Vagina (tissue), 2 donors: ENCODE results near the gene B4GALT5. TPM values are rescaled to one million over a fixed set of nuclear protein-coding genes. Genes with fewer than 3 reads are reported as not detected.
"Not testable (repeated sequence)": the region's sequence is repeated elsewhere in the genome, so short reads cannot be mapped to it uniquely, and the experiment has no call there.

Experiments used
- DNase-seq, 2 donors: peaks; one replicate each; pipeline ENCODE4 v3.0.0-alpha.2; 2017; ENCODE audit errors: extremely low spot score in 2 of 2
- H3K27ac ChIP-seq: fragments of 200-600 bp; sonication (generic); one replicate; pipeline ENCODE4 v1.5.1; 2019
- H3K27me3 ChIP-seq: fragments of 200-600 bp; sonication (generic); one replicate; pipeline ENCODE4 v1.5.1; 2019
- H3K36me3 ChIP-seq, 2 donors: fragments of 200-600 bp; sonication (generic); one replicate each; pipeline ENCODE4 v1.5.1; 2017 to 2019
- H3K4me1 ChIP-seq: fragments of 200-600 bp; sonication (generic); one replicate; pipeline ENCODE4 v1.5.1; 2019
- H3K4me3 ChIP-seq, 2 donors: fragments of 200-600 bp; sonication (generic); 1 replicate in 1 of 2; 2 replicates in 1 of 2; pipeline ENCODE4 v1.5.1; 2016 to 2019
- H3K9me3 ChIP-seq: fragments of 200-600 bp; sonication (generic); one replicate; pipeline ENCODE4 v1.5.1; 2019
- POLR2A ChIP-seq, 2 donors: fragments of 450-650 bp; IDR thresholded peaks; one replicate each; pipeline ENCODE4 v1.6.1; 2017; ENCODE audit warnings: antibody characterized with exemption in 2 of 2, mild to moderate bottlenecking in 2 of 2, moderate library complexity in 2 of 2
- POLR2AphosphoS5 ChIP-seq, 2 donors: sonication (generic); formaldehyde crosslinking; IDR thresholded peaks; one replicate each; pipeline ENCODE4 v1.9.0; 2017; ENCODE audit warnings: antibody characterized with exemption in 2 of 2, mild to moderate bottlenecking in 2 of 2, low read depth in 1 of 2; ENCODE audit not compliant: insufficient read depth in 1 of 2
- intact Hi-C: fragments of 100-400 bp; cut with DNase I; formaldehyde crosslinking; loops from one replicate; pipeline ENCODE4 v1.15.1; 2023
- total RNA-seq: library from RNA; depleted of rRNA; stranded (reverse); fragments of >200 nt; gene quantifications from one replicate; pipeline ENCODE4 v1.2.3, GENCODE V29; 2016
- TF ChIP-seq, protein P1 (sequence below), 3 experiments: fragments of 450-650 bp in 2 of 3; fragments of 200-600 bp in 1 of 3; sonication (generic) in 1 of 3; IDR thresholded peaks; one replicate each; pipeline ENCODE4 v1.5.1; 2017 to 2019; ENCODE audit warnings: antibody characterized with exemption in 3 of 3, mild to moderate bottlenecking in 2 of 3, moderate library complexity in 2 of 3

Gene B4GALT5
- total RNA-seq, 1 donor from 2014 or later = 17.9 TPM

DNA sequence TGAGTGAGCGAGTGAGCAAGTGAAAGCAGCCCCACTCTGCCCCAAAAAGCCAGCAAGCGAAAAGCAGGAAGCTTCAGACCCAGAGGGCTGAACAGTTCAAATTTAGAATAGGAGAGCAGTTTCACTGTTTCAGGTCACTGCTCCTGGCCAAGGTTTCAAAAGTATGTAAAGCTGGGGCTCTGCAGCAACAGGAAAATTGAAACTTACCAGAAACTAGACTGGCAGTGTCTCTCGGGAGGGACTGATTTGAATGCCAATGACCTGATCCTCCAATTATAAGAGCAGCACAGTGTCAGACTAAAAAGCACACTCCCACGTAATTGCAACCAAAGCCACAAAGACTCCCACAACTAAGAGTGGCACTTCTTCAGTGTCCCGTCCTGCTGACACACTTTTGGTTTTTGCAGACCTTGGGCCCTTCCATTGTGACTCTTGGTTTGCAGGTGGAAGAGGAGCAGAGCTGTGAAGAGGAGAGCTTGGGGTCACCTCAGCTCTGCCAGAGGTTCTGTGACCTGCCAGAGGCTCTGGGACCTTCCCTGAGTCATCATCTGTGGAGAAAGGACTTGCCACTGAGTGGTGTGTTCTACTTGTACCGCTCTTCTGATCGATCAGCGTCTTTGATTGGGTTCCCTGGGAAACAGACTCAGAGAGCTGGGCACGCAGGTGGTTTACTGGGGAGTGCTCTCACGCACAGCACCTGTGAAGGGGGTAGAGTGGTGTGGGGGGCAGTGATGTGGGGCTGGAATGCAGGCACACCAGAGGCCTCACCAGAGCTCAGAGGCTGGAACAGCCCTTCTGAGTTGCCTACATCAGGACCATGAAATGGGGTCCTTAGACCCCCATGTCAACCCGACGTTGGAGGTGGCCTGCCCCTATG, 93.1 kb downstream of the B4GALT5 start:
- no peak for TF ChIP-seq POLR2A (IDR thresholded peaks at IDR 0.05)
- TF ChIP-seq POLR2AphosphoS5 (IDR thresholded peaks at IDR 0.05; ENCODE audit: insufficient read depth in 1 of 2, low read depth in 1 of 2) = no peak
- TF ChIP-seq, protein P1, sequence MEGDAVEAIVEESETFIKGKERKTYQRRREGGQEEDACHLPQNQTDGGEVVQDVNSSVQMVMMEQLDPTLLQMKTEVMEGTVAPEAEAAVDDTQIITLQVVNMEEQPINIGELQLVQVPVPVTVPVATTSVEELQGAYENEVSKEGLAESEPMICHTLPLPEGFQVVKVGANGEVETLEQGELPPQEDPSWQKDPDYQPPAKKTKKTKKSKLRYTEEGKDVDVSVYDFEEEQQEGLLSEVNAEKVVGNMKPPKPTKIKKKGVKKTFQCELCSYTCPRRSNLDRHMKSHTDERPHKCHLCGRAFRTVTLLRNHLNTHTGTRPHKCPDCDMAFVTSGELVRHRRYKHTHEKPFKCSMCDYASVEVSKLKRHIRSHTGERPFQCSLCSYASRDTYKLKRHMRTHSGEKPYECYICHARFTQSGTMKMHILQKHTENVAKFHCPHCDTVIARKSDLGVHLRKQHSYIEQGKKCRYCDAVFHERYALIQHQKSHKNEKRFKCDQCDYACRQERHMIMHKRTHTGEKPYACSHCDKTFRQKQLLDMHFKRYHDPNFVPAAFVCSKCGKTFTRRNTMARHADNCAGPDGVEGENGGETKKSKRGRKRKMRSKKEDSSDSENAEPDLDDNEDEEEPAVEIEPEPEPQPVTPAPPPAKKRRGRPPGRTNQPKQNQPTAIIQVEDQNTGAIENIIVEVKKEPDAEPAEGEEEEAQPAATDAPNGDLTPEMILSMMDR (IDR thresholded peaks at IDR 0.05) = no peak
- DNase-seq = no peak
- H3K9me3 ChIP-seq = no peaks in the 10 kb centered on the region
- H3K27me3 ChIP-seq = no peaks in the 10 kb centered on the region
- intact Hi-C loops = loop anchor here (10.0 kb wide), 1 partner anchor 304 kb away; no protein-coding TSS in a partner anchor
- no peak overlapping the region for H3K27ac ChIP-seq
- H3K36me3 ChIP-seq = no peaks in the 10 kb centered on the region
- no peaks in the 10 kb centered on the region for H3K4me1 ChIP-seq
- H3K4me3 ChIP-seq = no peak overlapping the region

DNA sequence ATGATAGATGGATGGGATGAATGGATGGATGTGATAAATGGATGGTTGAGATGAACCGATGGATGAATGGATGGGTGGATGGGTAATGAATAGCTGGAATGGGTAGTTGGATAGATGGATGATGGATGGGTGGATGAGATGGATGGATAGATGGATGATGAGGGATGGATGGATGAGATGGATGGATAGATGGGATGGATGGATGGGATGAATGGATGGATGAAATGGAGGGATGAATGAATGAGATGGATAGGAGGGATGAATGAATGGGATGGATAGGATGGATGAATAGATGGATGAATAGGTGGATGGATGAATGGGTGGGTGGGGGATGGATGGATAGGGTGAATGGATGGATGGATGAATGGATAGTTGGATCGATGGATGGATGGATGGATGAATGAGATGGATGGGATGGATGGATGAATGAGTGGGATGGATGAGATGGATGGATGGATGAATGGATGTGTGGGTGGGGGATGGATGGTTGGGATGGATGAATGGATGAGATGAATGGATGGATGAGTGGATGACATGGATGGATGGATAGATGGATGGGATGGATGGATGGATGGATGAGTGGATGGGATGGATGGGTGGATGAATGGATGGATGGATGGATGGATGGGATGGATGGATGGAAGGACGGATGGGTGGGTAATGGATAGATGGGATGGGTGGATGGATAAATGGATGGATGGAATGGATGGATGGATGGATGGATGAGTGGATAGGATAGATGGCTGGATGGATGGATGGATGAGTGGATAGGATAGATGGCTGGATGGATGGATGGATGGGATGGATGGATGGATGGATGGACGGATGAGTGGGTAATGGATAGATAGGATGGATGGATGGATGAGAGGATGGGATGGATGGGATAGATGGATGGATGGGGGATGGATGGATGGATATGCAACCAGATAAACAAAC, 94.3 kb downstream of the B4GALT5 start:
- intact Hi-C loops = loop anchor here (10.0 kb wide), 1 partner anchor 305 kb away; no protein-coding TSS in a partner anchor

DNA sequence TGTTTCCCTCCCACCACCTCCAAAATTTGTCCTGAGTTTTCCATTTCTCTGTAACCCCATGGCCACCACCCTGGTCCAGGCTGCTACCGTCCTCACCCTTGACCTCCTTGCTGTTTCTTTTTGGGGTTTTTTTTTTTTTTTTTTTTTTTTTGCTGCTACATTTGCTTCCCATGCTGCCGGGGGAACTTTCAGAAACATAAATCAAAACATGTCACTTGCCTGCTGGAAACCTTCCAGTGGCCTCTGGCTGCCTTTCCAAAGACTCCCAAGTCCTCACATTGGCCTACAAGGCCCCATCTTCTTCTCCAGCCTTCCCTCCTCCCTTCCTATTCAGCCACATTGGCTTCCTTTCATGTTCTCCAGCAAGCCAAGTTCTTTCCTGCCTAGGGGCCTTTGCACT, 95.4 kb downstream of the B4GALT5 start:
- TF ChIP-seq POLR2AphosphoS5 (IDR thresholded peaks at IDR 0.05; ENCODE audit: insufficient read depth in 1 of 2, low read depth in 1 of 2) (no peak), POLR2A (IDR thresholded peaks at IDR 0.05) (no peak)
- TF ChIP-seq, protein P1 (IDR thresholded peaks at IDR 0.05) = no peak
- no peak for DNase-seq
- H3K27me3 ChIP-seq = no peaks in the 10 kb centered on the region

More for the DNA sequence above, 94.3 kb downstream of the B4GALT5 start:
- Histone ChIP-seq H3K27ac (no peak overlapping the region), H3K27me3 (no peaks in the 10 kb centered on the region), H3K9me3 (no peaks in the 10 kb centered on the region), H3K36me3 (no peaks in the 10 kb centered on the region), H3K4me3 (no peak overlapping the region), H3K4me1 (no peaks in the 10 kb centered on the region)
- no peak for TF ChIP-seq POLR2A (IDR thresholded peaks at IDR 0.05)
- DNase-seq = no peak

DNA sequence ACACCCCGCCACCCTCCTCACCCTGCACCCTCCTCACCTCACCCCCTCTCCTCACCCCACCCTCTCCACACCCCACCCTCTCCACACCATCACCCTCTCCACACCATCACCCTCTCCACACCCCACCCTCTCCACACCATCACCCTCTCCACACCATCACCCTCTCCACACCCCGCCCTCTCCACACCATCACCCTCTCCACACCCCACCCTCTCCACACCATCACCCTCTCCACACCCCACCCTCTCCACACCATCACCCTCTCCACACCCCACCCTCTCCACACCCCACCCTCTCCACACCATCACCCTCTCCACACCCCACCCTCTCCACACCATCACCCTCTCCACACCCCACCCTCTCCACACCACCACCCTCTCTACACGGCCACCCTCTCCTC, 96.3 kb downstream of the B4GALT5 start:
- H3K4me1 ChIP-seq, H3K27me3 ChIP-seq, H3K27ac ChIP-seq, intact Hi-C loops, DNase-seq, H3K9me3 ChIP-seq, H3K4me3 ChIP-seq, H3K36me3 ChIP-seq: not testable (repeated sequence)

More for the DNA sequence above, 95.4 kb downstream of the B4GALT5 start:
- no peaks in the 10 kb centered on the region for H3K4me1 ChIP-seq
- H3K9me3 ChIP-seq = no peaks in the 10 kb centered on the region
- intact Hi-C loops = no loop called here
- H3K4me3 ChIP-seq = no peak overlapping the region
- no peaks in the 10 kb centered on the region for H3K36me3 ChIP-seq
- H3K27ac ChIP-seq = no peak overlapping the region

DNA sequence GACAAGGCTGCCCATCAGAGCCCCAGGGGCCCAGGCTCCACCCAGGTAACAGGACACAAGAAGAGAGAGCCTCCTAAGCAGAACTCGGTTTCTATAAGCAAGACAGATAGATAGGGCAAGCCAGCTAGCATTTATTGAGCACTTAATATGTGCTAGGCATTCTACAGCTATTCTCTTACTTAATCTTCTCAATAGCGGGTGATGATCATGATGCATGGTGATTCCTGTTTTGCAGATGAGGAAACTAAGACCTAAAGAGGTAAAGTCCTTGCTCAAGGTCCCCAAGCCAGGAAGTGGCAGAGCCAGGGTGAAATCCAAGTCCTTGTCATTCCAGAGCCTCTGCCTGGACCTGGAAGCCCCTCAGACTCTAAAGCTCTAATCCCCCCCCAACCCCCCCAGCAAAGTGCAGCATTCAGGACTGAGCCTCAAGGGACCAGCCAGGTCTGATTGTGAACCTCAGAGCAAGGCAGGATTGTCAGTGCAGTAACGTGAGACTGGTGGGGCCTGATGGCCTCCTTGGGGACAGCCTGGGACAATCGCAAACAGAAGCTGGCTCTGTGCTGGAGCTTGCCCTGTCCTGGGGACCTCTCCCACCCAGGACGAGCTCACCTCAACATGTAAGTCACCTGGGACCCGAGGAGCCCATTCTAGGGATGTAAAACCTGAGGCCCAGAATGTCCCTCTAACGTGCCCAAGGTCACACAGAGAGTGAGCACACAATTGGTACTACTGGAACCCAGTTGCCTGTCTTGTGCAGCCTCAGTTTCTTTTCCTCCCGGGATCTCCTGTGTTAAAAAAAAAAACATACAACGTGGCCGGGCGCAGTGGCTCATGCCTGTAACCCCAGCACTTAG, 97.3 kb downstream of the B4GALT5 start:
- H3K27ac ChIP-seq = no peak overlapping the region
- intact Hi-C loops = no loop called here
- H3K4me1 ChIP-seq = peaks cover 2% of the 10 kb centered on the region
- DNase-seq = no peak
- no peaks in the 10 kb centered on the region for H3K9me3 ChIP-seq
- H3K27me3 ChIP-seq = no peaks in the 10 kb centered on the region
- TF ChIP-seq, protein P1 (IDR thresholded peaks at IDR 0.05) = no peak
- TF ChIP-seq POLR2A (IDR thresholded peaks at IDR 0.05) (no peak), POLR2AphosphoS5 (IDR thresholded peaks at IDR 0.05; ENCODE audit: insufficient read depth in 1 of 2, low read depth in 1 of 2) (no peak)
- H3K4me3 ChIP-seq = no peak overlapping the region
- no peaks in the 10 kb centered on the region for H3K36me3 ChIP-seq
